GM23338 (cell line): ENCODE results near the gene TEX44. TPM values are rescaled to one million over a fixed set of nuclear protein-coding genes. Genes with fewer than 3 reads are reported as not detected.

ENCODE experiments used
- ATAC-seq: fragments of 200-7000 bp; cut with Tn5 transposase; 3 replicates; pipeline ENCODE4 v1.9.1; 2020
- DNase-seq: peaks from one replicate; pipeline ENCODE4 v3.0.0-alpha.2; 2015; ENCODE audit warnings: low spot score
- H2AFZ ChIP-seq: fragments of 200-600 bp; sonication (generic); 2 replicates; pipeline ENCODE4 v1.8.0; 2016; ENCODE audit warnings: antibody characterized with exemption, mild to moderate bottlenecking, moderate library complexity
- H3F3A ChIP-seq: fragments of 200-600 bp; sonication (generic); replicated peaks from 2 replicates; pipeline ENCODE4 v1.8.0; 2017; ENCODE audit warnings: antibody characterized with exemption, mixed run types, low read depth
- H3K27ac ChIP-seq: fragments of 200-600 bp; sonication (generic); 2 replicates; pipeline ENCODE4 v1.6.1; 2016; ENCODE audit warnings: low read depth
- H3K27me3 ChIP-seq: fragments of 200-600 bp; sonication (generic); 2 replicates; pipeline ENCODE4 v1.8.0; 2016; ENCODE audit warnings: mild to moderate bottlenecking, mixed run types, moderate library complexity; ENCODE audit not compliant: insufficient read depth
- H3K36me3 ChIP-seq: fragments of 200-600 bp; sonication (generic); 2 replicates; pipeline ENCODE4 v1.8.0; 2016; ENCODE audit warnings: mild to moderate bottlenecking; ENCODE audit not compliant: insufficient read depth
- H3K4me1 ChIP-seq: fragments of 200-600 bp; sonication (generic); 2 replicates; pipeline ENCODE4 v1.8.0; 2016; ENCODE audit warnings: mild to moderate bottlenecking, moderate library complexity; ENCODE audit not compliant: insufficient read depth
- H3K4me2 ChIP-seq: fragments of 200-600 bp; sonication (generic); 2 replicates; pipeline ENCODE4 v1.7.1; 2017; ENCODE audit warnings: mixed run types
- H3K4me3 ChIP-seq: fragments of 200-600 bp; sonication (generic); 2 replicates; pipeline ENCODE4 v1.6.1; 2016; ENCODE audit warnings: mixed run types
- H3K79me2 ChIP-seq: fragments of 200-600 bp; sonication (generic); replicated peaks from 2 replicates; pipeline ENCODE4 v1.8.0; 2017; ENCODE audit warnings: mild to moderate bottlenecking; ENCODE audit not compliant: insufficient read depth
- H3K9me2 ChIP-seq: fragments of 200-600 bp; sonication (generic); 2 replicates; pipeline ENCODE4 v1.8.0; 2017; ENCODE audit not compliant: insufficient read depth
- H4K20me1 ChIP-seq: fragments of 200-600 bp; sonication (generic); replicated peaks from 2 replicates; pipeline ENCODE4 v1.8.0; 2017; ENCODE audit warnings: mild to moderate bottlenecking; ENCODE audit not compliant: insufficient read depth
- H3K27ac Mint-ChIP-seq: 2 replicates; pipeline ENCODE4 v1.8.0; 2020; ENCODE audit warnings: inconsistent platforms, mild to moderate bottlenecking, moderate library complexity, mixed read lengths
- H3K27me3 Mint-ChIP-seq: 3 replicates; pipeline ENCODE4 v1.8.0; 2022; ENCODE audit warnings: low read depth, mild to moderate bottlenecking, moderate library complexity, mixed read lengths, inconsistent platforms; ENCODE audit not compliant: insufficient read depth, poor library complexity
- H3K36me3 Mint-ChIP-seq: 3 replicates; pipeline ENCODE4 v1.8.0; 2021; ENCODE audit warnings: low read depth, mild to moderate bottlenecking, inconsistent platforms, moderate library complexity, mixed read lengths
- H3K4me1 Mint-ChIP-seq: 3 replicates; pipeline ENCODE4 v1.8.0; 2020; ENCODE audit warnings: mild to moderate bottlenecking, inconsistent platforms, mixed read lengths
- H3K4me3 Mint-ChIP-seq: 3 replicates; pipeline ENCODE4 v1.8.0; 2021; ENCODE audit warnings: moderate library complexity, mild to moderate bottlenecking, inconsistent platforms, mixed read lengths
- H3K9me3 Mint-ChIP-seq: 3 replicates; pipeline ENCODE4 v1.8.0; 2020; ENCODE audit warnings: moderate library complexity, mild to moderate bottlenecking, inconsistent platforms, mixed read lengths
- CREB1 ChIP-seq: fragments of 250-450 bp; sonication (Bioruptor Pico); IDR thresholded peaks from 2 replicates; pipeline ENCODE4 v1.5.0; 2020; ENCODE audit warnings: low read depth, mild to moderate bottlenecking, moderate library complexity
- CTCF ChIP-seq, 2 experiments: fragments of 200-600 bp in 1 of 2; sonication (generic) in 1 of 2; conservative IDR thresholded peaks; 2 replicates each; pipeline versions ENCODE4 v1.5.1 to v1.6.1; 2016 to 2017; ENCODE audit warnings: antibody characterized with exemption in 2 of 2, low read depth in 2 of 2, mild to moderate bottlenecking in 2 of 2, moderate library complexity in 1 of 2
- ETS1 ChIP-seq: IDR thresholded peaks from 2 replicates; pipeline ENCODE4 v1.6.1; 2016; ENCODE audit warnings: antibody characterized with exemption
- EZH2 ChIP-seq: fragments of 200-600 bp; sonication (generic); IDR thresholded peaks from one replicate; pipeline ENCODE4 v1.8.0; 2017; ENCODE audit warnings: antibody characterized with exemption, mild to moderate bottlenecking, low read depth; ENCODE audit not compliant: unreplicated experiment
- EZH2phosphoT487 ChIP-seq: fragments of 200-600 bp; sonication (generic); IDR thresholded peaks from one replicate; pipeline ENCODE4 v1.8.1; 2018; ENCODE audit warnings: antibody characterized with exemption; ENCODE audit not compliant: unreplicated experiment
- JUNB ChIP-seq: IDR thresholded peaks from one replicate; pipeline ENCODE4 v1.6.1; 2016; ENCODE audit warnings: antibody characterized with exemption; ENCODE audit not compliant: unreplicated experiment
- NANOG ChIP-seq: IDR thresholded peaks from 2 replicates; pipeline ENCODE4 v1.6.1; 2016; ENCODE audit warnings: antibody characterized with exemption, borderline replicate concordance
- REST ChIP-seq: IDR thresholded peaks from one replicate; pipeline ENCODE4 v1.6.1; 2018; ENCODE audit warnings: antibody characterized with exemption; ENCODE audit not compliant: unreplicated experiment
- STAT1 ChIP-seq: IDR thresholded peaks from one replicate; pipeline ENCODE4 v1.6.1; 2016; ENCODE audit warnings: antibody characterized with exemption; ENCODE audit not compliant: unreplicated experiment
- ZNF331 ChIP-seq: fragments of 250-450 bp; sonication (Bioruptor Pico); IDR thresholded peaks from 2 replicates; pipeline ENCODE4 v1.5.0; 2020; ENCODE audit warnings: low read depth, mild to moderate bottlenecking, moderate library complexity
- ZNF462 ChIP-seq: fragments of 250-450 bp; sonication (Bioruptor Pico); IDR thresholded peaks from 2 replicates; pipeline ENCODE4 v1.5.0; 2020; ENCODE audit warnings: mild to moderate bottlenecking, moderate library complexity
- polyA plus RNA-seq: library from polyadenylated mRNA; unstranded; fragments of >200 nt; fragmentation: Nextera tagmentation; extraction: Ambion mirVana; gene quantifications from 2 replicates; pipeline ENCODE4 v1.2.1, GENCODE V29; 2016
- total RNA-seq: library from RNA; depleted of rRNA; stranded (reverse); fragments of >200 nt; shearing (Covaris generic); gene quantifications from 2 replicates; pipeline ENCODE4 v1.2.3, GENCODE V29; 2014

TEX44 gene
- total and polyA plus RNA-seq, 2 experiments from 2014 or later = not detected

- DNase-seq (no peak), ATAC-seq (no peak)
- Mint-ChIP-seq H3K4me3 (no peak overlapping the region), H3K4me1 (peaks cover 6% of the 10 kb centered on the region), H3K9me3 (no peaks in the 10 kb centered on the region), H3K27ac (no peak overlapping the region), H3K27me3 (peaks cover 19% of the 10 kb centered on the region), H3K36me3 (no peaks in the 10 kb centered on the region)
- H3K4me2 ChIP-seq = no peak overlapping the region
- H2AFZ ChIP-seq = peak overlapping the region; percentile 93
- H3K27me3 ChIP-seq = no peaks in the 10 kb centered on the region
- no peaks in the 10 kb centered on the region; the same call in 1 of the 2 replicates for H3F3A ChIP-seq
- H3K4me1 ChIP-seq = no peaks in the 10 kb centered on the region
- H4K20me1 ChIP-seq = no peaks in the 10 kb centered on the region
- no peaks in the 10 kb centered on the region for H3K79me2 ChIP-seq
- no peak overlapping the region for H3K4me3 ChIP-seq
- no peaks in the 10 kb centered on the region for H3K9me2 ChIP-seq
- TF ChIP-seq EZH2 (no peak), STAT1 (no peak), ZNF331 (no peak), CREB1 (CRISPR knock-in tag) (no peak), JUNB (no peak), ETS1 (no peak), NANOG (no peak), CTCF (conservative IDR thresholded peaks at IDR 0.05; ENCODE audit: low read depth in 2 of 2) (no peak), REST (no peak), ZNF462 (CRISPR knock-in tag) (no peak), EZH2phosphoT487 (no peak)
- no peak overlapping the region for H3K27ac ChIP-seq
- H3K36me3 ChIP-seq = no peaks in the 10 kb centered on the region
Measured at GRCh38 chr2:231589656-231590055, 3.0 kb upstream of the TEX44 start.
